Measurements from ENCODE around the gene GSTM5.
A peak's percentile ranks its signal among the peaks of the same experiment; 100 is the strongest.
"Not testable (repeated sequence)": the region's sequence is repeated elsewhere in the genome, so short reads cannot be mapped to it uniquely, and the experiment has no call there.

The GSTM5 gene

GRCh38 chr1:109711593-109712320, at the start of gene GSTM5:
Gene GSTM5, plus strand, starts transcription at chr1:109712251. Its CDS starts 62 bp downstream, at chr1:109712313.
- not testable (repeated sequence) for DNase-seq

- DNase-seq, result no peak
These were observed 47.4 kb upstream of the GSTM5 start for GRCh38 chr1:109664671-109665070.

- DNase-seq, result peak; percentile 75
These were observed 44.5 kb upstream of the GSTM5 start, which contains the start of gene GSTM2 for GRCh38 chr1:109667452-109668122. Gene GSTM2, plus strand, starts transcription at chr1:109668057. Its CDS starts 59 bp downstream, at chr1:109668116.

- DNase-seq, result no peak
These were observed 43.8 kb upstream of the GSTM5 start for GRCh38 chr1:109668123-109668775.

GRCh38 chr1:109669246-109669948, 42.7 kb upstream of the GSTM5 start:
- DNase-seq, result no peak

GRCh38 chr1:109669949-109670302, 42.1 kb upstream of the GSTM5 start:
- not testable (repeated sequence) for DNase-seq

- DNase-seq, result no peak
These were observed 41.0 kb upstream of the GSTM5 start for GRCh38 chr1:109671067-109671466.

GRCh38 chr1:109673861-109674260, 38.2 kb upstream of the GSTM5 start:
- not testable (repeated sequence) for DNase-seq

GRCh38 chr1:109676683-109677381, 35.2 kb upstream of the GSTM5 start:
- DNase-seq, result not testable (repeated sequence)

GRCh38 chr1:109677459-109677858, 34.6 kb upstream of the GSTM5 start:
- no peak for DNase-seq

GRCh38 chr1:109678637-109679036, 33.4 kb upstream of the GSTM5 start:
- not testable (repeated sequence) for DNase-seq

GRCh38 chr1:109684777-109685176, 27.3 kb upstream of the GSTM5 start:
- DNase-seq, result not testable (repeated sequence)

- not testable (repeated sequence) for DNase-seq
These were observed 26.7 kb upstream of the GSTM5 start for GRCh38 chr1:109685399-109685798.

- DNase-seq, result not testable (repeated sequence)
These were observed 26.2 kb upstream of the GSTM5 start for GRCh38 chr1:109685890-109686289.

- not testable (repeated sequence) for DNase-seq
These were observed 24.9 kb upstream of the GSTM5 start for GRCh38 chr1:109687109-109687508.

GRCh38 chr1:109687641-109688499, 24.2 kb upstream of the GSTM5 start, which contains the start of gene GSTM1:
Gene GSTM1, plus strand, starts transcription at chr1:109687817. Its CDS starts 57 bp downstream, at chr1:109687874.
- no peak for DNase-seq

- no peak for DNase-seq
These were observed 22.1 kb upstream of the GSTM5 start for GRCh38 chr1:109689844-109690405.

GRCh38 chr1:109691759-109692158, 20.3 kb upstream of the GSTM5 start:
- no peak for DNase-seq

- DNase-seq, result not testable (repeated sequence)
These were observed 17.7 kb upstream of the GSTM5 start for GRCh38 chr1:109694400-109694799.

GRCh38 chr1:109695138-109695537, 16.9 kb upstream of the GSTM5 start:
- not testable (repeated sequence) for DNase-seq

GRCh38 chr1:109697066-109697465, 15.0 kb upstream of the GSTM5 start:
- DNase-seq, result no peak
